DMS53 treated with DMSO at 0.1 percent for 48 hours (cell line): ENCODE results near the gene PCBP3.

Source experiments
- DNase-seq: peaks from one replicate; lab custom pipeline; 2025; ENCODE audit not compliant: unreplicated experiment; lab: John Stamatoyannopoulos, UW

Gene PCBP3

DNA sequence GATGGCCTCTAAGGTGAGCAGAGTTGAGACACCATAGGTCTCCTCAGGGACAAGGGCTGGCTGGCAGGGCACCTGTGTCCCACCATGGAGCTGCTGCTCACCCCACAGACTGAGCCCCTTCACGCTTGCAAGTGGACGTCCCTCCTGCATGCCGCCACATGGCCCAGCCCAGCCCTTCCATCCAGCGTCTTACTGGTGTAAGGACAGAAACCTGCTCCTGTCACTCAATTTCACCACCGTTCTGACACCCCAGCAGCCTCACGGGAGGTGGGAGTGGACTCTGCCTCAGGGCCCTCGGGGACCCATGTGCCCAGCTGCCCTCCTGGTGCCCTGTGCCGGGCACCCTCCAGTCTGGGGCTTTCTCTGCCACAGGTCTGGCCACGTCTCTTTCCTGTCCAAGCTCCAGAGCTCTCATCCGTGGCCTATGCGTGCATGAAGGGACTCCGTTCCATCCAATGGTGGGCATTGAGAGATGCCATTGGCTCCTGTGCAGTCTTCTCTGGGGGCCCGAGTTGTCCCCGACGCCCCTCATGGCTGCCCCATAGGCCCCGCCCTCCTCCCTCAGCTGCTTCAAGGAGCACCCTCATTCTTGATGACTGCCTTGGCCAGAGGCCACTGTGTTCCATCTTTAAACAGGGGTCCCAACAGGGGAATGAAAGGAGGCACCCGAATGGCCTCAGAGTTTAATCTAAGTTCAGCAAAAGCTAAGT is 295.4 kb downstream of the PCBP3 start:
- DNase-seq = no peak

DNA sequence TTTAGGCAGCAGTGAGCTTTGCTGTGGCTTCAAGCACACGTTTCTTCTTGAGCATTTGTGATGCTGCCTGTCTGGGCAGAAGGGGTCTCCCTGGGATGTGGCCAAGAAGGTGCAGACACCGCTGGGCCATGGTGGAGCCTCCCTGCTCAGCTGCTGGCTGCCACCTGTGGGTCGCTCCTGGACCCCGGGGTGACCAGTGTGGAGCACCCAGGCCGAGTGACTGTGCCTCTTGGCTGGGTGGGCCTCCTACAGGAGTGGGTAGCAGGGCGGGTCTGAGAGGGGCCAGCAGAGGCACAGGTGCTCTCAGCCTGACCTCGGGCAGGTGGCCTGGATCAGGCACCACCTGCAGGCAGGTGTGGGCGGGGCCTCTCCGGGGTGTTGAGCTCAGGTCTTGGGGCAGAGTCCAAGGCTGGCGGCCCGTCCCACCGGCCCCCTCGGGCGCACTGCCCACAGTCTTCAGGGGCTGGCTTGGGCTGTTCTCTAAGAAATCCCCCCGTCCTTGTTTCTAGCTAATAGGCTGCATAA is 296.1 kb downstream of the PCBP3 start:
- no peak for DNase-seq

- no peak for DNase-seq
These were observed 296.6 kb downstream of the PCBP3 start for GRCh38 chr21:45940091-45940490.

- DNase-seq = no peak
These were observed 297.3 kb downstream of the PCBP3 start for GRCh38 chr21:45940621-45941337.

- DNase-seq = no peak
These were observed 297.8 kb downstream of the PCBP3 start for GRCh38 chr21:45941338-45941710.

GRCh38 chr21:45941717-45942546 is 298.4 kb downstream of the PCBP3 start:
- DNase-seq = no peak

GRCh38 chr21:45942755-45943629 is 299.5 kb downstream of the PCBP3 start:
- DNase-seq = no peak

- no peak for DNase-seq
These were observed 300.4 kb downstream of the PCBP3 start for GRCh38 chr21:45943630-45944540.

DNA sequence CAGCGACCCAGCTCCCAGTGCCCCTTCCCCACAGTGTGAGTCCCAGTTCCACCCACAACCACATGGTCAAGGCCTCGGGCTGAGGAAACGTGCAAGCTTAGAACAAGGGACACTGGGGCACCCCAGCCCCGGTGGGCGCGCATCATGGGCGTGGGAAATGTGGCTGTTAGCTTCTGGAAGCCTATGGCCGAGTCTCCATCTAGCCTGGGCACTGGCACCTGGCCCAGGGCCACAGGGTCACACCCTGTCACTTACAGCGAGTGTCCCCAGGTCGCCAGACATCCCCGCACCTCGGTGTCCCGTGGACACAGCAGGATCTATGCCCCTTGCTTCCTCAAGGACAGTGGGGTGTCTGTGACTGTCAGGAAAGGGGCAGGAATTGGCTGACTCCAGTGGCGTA is 301.1 kb downstream of the PCBP3 start:
- DNase-seq = no peak

- no peak for DNase-seq
These were observed 301.7 kb downstream of the PCBP3 start for GRCh38 chr21:45945066-45945867.

DNA sequence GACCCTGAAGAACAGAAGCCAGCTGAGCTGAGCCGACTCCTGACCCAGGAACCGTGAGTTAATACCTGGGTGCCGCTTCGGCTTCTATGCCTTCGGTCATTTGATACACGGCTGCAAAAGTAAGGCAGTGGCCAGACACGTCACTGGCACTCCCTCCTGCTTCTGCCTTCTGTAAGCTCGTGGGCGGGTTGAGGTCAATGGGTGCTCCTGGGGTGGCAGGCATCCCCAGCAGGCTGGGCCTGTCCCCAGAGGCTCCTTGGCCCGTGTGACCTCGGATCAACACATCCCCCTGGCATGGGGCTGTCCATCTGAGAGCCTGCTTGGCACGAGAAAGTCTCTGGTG is 302.3 kb downstream of the PCBP3 start:
- DNase-seq = no peak

DNA sequence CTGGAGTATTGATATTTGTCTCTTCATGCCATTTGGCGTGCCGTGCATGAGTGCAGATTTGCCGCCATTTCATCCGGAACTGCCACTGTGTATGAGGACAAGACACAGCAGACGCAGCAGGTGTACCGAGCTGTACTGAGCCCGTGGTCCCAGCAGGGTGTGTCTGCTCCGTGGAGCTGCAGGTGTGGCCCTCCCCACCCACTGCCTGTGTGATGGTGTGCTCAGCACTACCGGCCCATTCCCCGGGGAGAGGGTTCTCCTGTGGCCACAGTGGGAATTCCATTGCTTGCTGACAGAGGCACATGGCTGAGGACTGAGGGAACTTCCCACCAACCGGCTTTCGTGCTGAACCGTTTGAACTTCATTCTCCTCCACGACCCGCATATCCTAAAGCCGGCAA is 303.8 kb downstream of the PCBP3 start:
- no peak for DNase-seq

GRCh38 chr21:45947716-45948255 is 304.3 kb downstream of the PCBP3 start:
- DNase-seq = no peak

DNA sequence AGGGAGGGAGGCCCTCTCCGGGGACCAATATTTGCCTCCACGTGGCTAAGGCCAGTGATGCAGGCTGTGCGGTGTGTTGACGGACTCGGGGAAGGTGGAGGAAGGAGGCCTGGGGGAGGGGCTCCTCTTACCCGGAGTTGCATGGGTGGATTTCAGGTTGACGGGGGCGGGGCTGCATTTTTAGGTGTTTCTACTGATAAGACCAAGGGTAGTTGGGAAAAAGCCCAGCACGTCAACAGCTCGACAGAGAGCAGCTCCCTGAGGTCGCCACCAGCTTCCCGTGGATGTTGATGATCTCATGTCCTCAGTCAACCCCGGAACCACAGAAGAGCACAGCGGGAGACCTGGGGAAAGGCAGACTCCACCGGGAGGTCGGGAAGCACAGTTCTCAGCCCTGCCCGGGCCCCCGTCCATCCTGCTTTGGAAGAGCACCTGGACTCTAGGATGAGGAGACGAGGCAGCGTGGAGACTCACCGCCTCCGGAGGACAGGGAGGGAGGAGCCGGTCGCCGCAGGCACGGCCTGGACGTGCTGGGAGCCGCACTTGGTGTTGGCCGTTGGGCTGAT is 305.1 kb downstream of the PCBP3 start:
- no peak for DNase-seq

- DNase-seq = no peak
These were observed 306.6 kb downstream of the PCBP3 start for GRCh38 chr21:45949928-45950739.

GRCh38 chr21:45950740-45951515 is 307.4 kb downstream of the PCBP3 start:
- no peak for DNase-seq

DNA sequence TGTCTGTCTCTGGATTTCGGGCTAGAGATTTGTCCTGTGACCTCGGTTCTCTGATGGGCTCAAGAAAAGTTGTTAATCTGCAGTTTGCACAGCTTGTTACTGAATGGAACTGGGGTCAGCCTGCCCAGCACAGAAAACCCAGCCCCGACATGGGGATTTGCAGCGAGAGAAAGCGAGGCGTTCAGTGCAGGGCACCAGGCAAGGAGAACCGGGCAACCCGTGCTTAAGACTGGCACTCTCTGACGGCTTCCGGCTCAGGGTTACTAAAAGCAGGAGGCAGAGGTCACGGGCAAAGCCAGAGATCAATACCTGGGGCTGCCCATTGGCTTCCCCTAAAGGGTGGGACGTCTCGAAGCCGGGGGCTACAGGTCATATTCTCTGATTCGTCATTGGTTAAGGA is 308.2 kb downstream of the PCBP3 start:
- no peak for DNase-seq
